ENCODE measurements around the gene ATP10A. TPM values are rescaled to one million over a fixed set of nuclear protein-coding genes. Genes with fewer than 3 reads are reported as not detected.

The ATP10A gene
- total RNA-seq, 4 donors from 2014 or later = 8.1 to 36.0 (median 17.9) TPM

GRCh38 chr15:25691544-25692430 is 171.3 kb downstream of the ATP10A start:
- Histone ChIP-seq H3K4me1 (no peaks in the 10 kb centered on the region), H3K27me3 (no peaks in the 10 kb centered on the region), H3K9me3 (no peaks in the 10 kb centered on the region), H3K27ac (no peak overlapping the region), H3K36me3 (peaks cover 0 to 19% (median 0%) of the 10 kb centered on the region in 3 donors), H3K4me3 (no peak overlapping the region)
- no peak for DNase-seq (ENCODE audit: low spot score in 2 of 2)
- 71 to 73% methylated on average over 13 of the region's 13 CpGs for WGBS, 2 donors
- TF ChIP-seq POLR2A (IDR thresholded peaks at IDR 0.05) = no peak
- TF ChIP-seq CTCF (IDR thresholded peaks at IDR 0.05) = no peak
- no peak for TF ChIP-seq EP300 (IDR thresholded peaks at IDR 0.05)

DNA sequence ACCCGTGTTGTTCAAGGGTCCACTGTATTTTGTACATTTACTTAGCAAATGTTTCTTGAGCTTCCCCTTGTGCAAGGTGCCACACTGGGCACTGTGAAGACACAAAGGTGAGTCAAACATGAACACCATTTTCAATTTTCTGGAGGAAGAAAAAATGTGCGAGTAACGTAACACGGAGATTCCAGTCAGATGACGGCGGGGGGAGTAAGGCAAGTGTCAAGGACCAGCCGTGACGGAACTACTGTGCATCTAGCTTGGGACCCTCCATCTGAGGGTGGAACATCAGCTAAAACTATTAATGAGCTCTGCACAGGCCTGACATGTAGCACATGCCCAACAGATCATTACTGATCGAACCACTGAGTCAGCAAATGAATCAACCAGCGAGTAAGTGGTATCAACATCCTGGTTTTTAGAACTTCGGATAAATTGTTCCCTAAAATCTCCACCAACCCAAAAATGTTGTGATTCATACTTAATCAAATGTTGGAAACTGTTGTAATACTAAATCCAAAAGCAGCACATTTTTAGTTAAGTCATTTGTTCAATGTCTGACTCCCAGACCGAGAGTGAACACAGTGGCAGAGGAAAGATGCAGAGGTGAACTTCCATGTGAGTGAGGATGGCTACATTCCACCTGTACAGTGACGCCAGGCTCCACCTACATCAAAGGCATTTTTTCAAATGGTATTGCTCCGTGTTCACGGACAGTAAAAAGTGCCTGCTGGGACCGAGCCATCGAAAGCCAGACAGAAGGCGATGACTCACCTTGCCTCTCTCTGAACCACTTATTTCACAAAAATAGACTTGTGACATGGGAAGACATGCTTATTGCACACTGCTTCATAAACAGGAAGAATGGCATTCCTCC is 172.2 kb downstream of the ATP10A start:
- Histone ChIP-seq H3K36me3 (peaks cover 0 to 16% (median 0%) of the 10 kb centered on the region in 3 donors), H3K4me1 (no peaks in the 10 kb centered on the region), H3K27ac (no peak overlapping the region), H3K9me3 (no peaks in the 10 kb centered on the region), H3K4me3 (no peak overlapping the region), H3K27me3 (no peaks in the 10 kb centered on the region)
- no peak for DNase-seq (ENCODE audit: low spot score in 2 of 2)
- TF ChIP-seq EP300 (IDR thresholded peaks at IDR 0.05) = no peak
- TF ChIP-seq CTCF (IDR thresholded peaks at IDR 0.05) = no peak
- no peak for TF ChIP-seq POLR2A (IDR thresholded peaks at IDR 0.05)
- 86 to 91% methylated on average over 18 of the region's 18 CpGs for WGBS, 2 donors

GRCh38 chr15:25689592-25689991 is 173.5 kb downstream of the ATP10A start:
- TF ChIP-seq EP300 (IDR thresholded peaks at IDR 0.05) (no peak), POLR2A (IDR thresholded peaks at IDR 0.05) (no peak), CTCF (IDR thresholded peaks at IDR 0.05) (no peak)
- 73 to 80% methylated on average over 4 of the region's 4 CpGs for WGBS, 2 donors
- Histone ChIP-seq H3K36me3 (peaks cover 0 to 11% (median 0%) of the 10 kb centered on the region in 3 donors), H3K27ac (no peak overlapping the region), H3K9me3 (no peaks in the 10 kb centered on the region), H3K4me1 (peaks cover 0 to 9% (median 3%) of the 10 kb centered on the region in 4 donors), H3K4me3 (no peak overlapping the region), H3K27me3 (no peaks in the 10 kb centered on the region)
- no peak for DNase-seq (ENCODE audit: low spot score in 2 of 2)

DNA sequence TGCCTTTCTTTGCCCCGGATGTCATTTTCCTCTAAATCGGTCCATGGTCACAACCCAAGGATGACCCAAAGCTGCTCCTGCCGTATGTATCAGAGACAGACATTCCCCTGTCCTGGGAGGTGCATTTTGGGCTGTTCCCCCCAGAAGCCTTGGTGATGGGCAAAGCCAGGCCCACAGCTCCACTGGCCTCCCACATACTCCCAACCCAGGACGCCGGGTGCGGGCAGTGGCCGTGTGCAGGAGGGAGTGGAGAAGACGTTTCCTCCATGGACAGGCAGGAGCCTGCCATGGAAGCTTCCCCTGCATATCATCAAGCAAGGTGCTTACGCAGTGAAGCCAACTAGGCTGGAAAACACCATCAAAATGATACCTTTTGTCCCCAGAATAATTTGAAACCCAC is 175.0 kb downstream of the ATP10A start:
- H3K27me3 ChIP-seq = no peaks in the 10 kb centered on the region
- WGBS, 2 donors = 88 to 89% methylated on average over 9 of the region's 9 CpGs

More for the DNA sequence above, 175.0 kb downstream of the ATP10A start:
- Histone ChIP-seq H3K4me3 (no peak overlapping the region), H3K27ac (no peak overlapping the region), H3K9me3 (no peaks in the 10 kb centered on the region), H3K36me3 (no peaks in the 10 kb centered on the region), H3K4me1 (peaks cover 0 to 22% (median 4%) of the 10 kb centered on the region in 4 donors)
- no peak for DNase-seq (ENCODE audit: low spot score in 2 of 2)
- no peak for TF ChIP-seq CTCF (IDR thresholded peaks at IDR 0.05)
- TF ChIP-seq EP300 (IDR thresholded peaks at IDR 0.05) = no peak
- TF ChIP-seq POLR2A (IDR thresholded peaks at IDR 0.05) = no peak
